SH-SY5Y (cell line): ENCODE results near the gene PRRT4.

Source experiments
- GATA2 ChIP-seq: IDR thresholded peaks from 2 replicates; pipeline ENCODE4 v1.6.1; 2011; ENCODE audit warnings: mild to moderate bottlenecking, low read depth, low read length
- GATA3 ChIP-seq: IDR thresholded peaks from 2 replicates; pipeline ENCODE4 v1.6.1; 2011; ENCODE audit warnings: low read depth, mild to moderate bottlenecking, low read length, moderate library complexity

GRCh38 chr7:128379900-128380479 is 18.5 kb upstream of the PRRT4 start:
- TF ChIP-seq GATA2 (no peak), GATA3 (no peak)
